MM.1S (cell line): ENCODE results near the gene DHRS7.
"Not testable (repeated sequence)": the region's sequence is repeated elsewhere in the genome, so short reads cannot be mapped to it uniquely, and the experiment has no call there.

Experiments used
- DNase-seq: peaks from one replicate; pipeline ENCODE4 v3.0.0-alpha.2; 2015
- H2AFZ ChIP-seq: fragments of 300-600 bp; sonication (generic); 2 replicates; pipeline ENCODE4 v1.6.0; 2016; ENCODE audit warnings: antibody characterized with exemption, low read length
- H3F3A ChIP-seq: fragments of 300-600 bp; sonication (generic); 2 replicates; pipeline ENCODE4 v1.6.1; 2016; ENCODE audit warnings: mild to moderate bottlenecking, antibody characterized with exemption, low read length, moderate library complexity, mixed read lengths; ENCODE audit not compliant: insufficient read depth
- H3K27ac ChIP-seq: fragments of 300-600 bp; sonication (generic); 2 replicates; pipeline ENCODE4 v1.5.1; 2016; ENCODE audit warnings: mild to moderate bottlenecking, low read length
- H3K27me3 ChIP-seq: fragments of 300-600 bp; sonication (generic); replicated peaks from 2 replicates; pipeline ENCODE4 v1.6.0; 2016; ENCODE audit warnings: low read length; ENCODE audit not compliant: insufficient read depth
- H3K36me3 ChIP-seq: fragments of 300-600 bp; sonication (generic); replicated peaks from 2 replicates; pipeline ENCODE4 v1.6.1; 2016; ENCODE audit warnings: mild to moderate bottlenecking, low read length, mixed read lengths; ENCODE audit not compliant: insufficient read depth
- H3K4me1 ChIP-seq: fragments of 300-600 bp; sonication (generic); 2 replicates; pipeline ENCODE4 v1.6.1; 2016; ENCODE audit warnings: low read length, mixed read lengths
- H3K4me2 ChIP-seq: fragments of 300-600 bp; sonication (generic); 2 replicates; pipeline ENCODE4 v1.6.0; 2016; ENCODE audit warnings: low read depth, low read length
- H3K4me3 ChIP-seq: fragments of 300-600 bp; sonication (generic); 2 replicates; pipeline ENCODE4 v1.5.1; 2016; ENCODE audit warnings: low read length, mixed read lengths
- H3K79me2 ChIP-seq: fragments of 300-600 bp; sonication (generic); 2 replicates; pipeline ENCODE4 v1.6.1; 2016; ENCODE audit warnings: mixed run types, low read length, mixed read lengths
- H3K9ac ChIP-seq: fragments of 300-600 bp; sonication (generic); 2 replicates; pipeline ENCODE4 v1.6.1; 2016; ENCODE audit warnings: low read length, mixed read lengths
- H3K9me2 ChIP-seq: fragments of 300-600 bp; sonication (generic); replicated peaks from 2 replicates; pipeline ENCODE4 v1.6.1; 2016; ENCODE audit warnings: mild to moderate bottlenecking, low read length, mixed read lengths; ENCODE audit not compliant: insufficient read depth
- H3K9me3 ChIP-seq: fragments of 300-600 bp; sonication (generic); replicated peaks from 2 replicates; pipeline ENCODE4 v1.6.1; 2016; ENCODE audit warnings: mild to moderate bottlenecking, low read length, mixed read lengths; ENCODE audit not compliant: insufficient read depth
- H4K20me1 ChIP-seq: fragments of 300-600 bp; sonication (generic); 2 replicates; pipeline ENCODE4 v1.6.1; 2016; ENCODE audit warnings: mild to moderate bottlenecking, low read length, moderate library complexity, mixed read lengths; ENCODE audit not compliant: insufficient read depth
- CTCF ChIP-seq: fragments of 300-600 bp; sonication (generic); IDR thresholded peaks from 2 replicates; pipeline ENCODE4 v1.5.1; 2016; ENCODE audit warnings: antibody characterized with exemption, low read length, mixed read lengths
- EZH2 ChIP-seq: fragments of 300-600 bp; sonication (generic); optimal IDR thresholded peaks from 2 replicates; pipeline ENCODE3; 2017; ENCODE audit warnings: low read depth, mild to moderate bottlenecking, antibody characterized with exemption, low read length, mixed read lengths
- EZH2phosphoT487 ChIP-seq: fragments of 300-600 bp; sonication (generic); IDR thresholded peaks from 2 replicates; pipeline ENCODE4 v1.6.1; 2018; ENCODE audit warnings: antibody characterized with exemption, low read length

The DHRS7 gene

GRCh38 chr14:60106339-60106738, 58.9 kb downstream of the DHRS7 start:
- H3K9me3 ChIP-seq: no peaks in the 10 kb centered on the region

GRCh38 chr14:60102389-60102788, 62.8 kb downstream of the DHRS7 start:
- Histone ChIP-seq H3K36me3 (no peaks in the 10 kb centered on the region), H3K9me2 (no peaks in the 10 kb centered on the region), H2AFZ (no peak overlapping the region), H3K4me3 (no peak overlapping the region), H3F3A (no peaks in the 10 kb centered on the region), H3K4me2 (no peak overlapping the region), H3K4me1 (no peaks in the 10 kb centered on the region), H4K20me1 (no peaks in the 10 kb centered on the region), H3K9me3 (no peaks in the 10 kb centered on the region), H3K27ac (no peak overlapping the region), H3K27me3 (no peaks in the 10 kb centered on the region), H3K79me2 (no peaks in the 10 kb centered on the region), H3K9ac (no peak overlapping the region)
- TF ChIP-seq EZH2: no peak
- TF ChIP-seq EZH2phosphoT487: no peak
- TF ChIP-seq CTCF: no peak
- no peak for DNase-seq

More at GRCh38 chr14:60106339-60106738, 58.9 kb downstream of the DHRS7 start:
- Histone ChIP-seq H3K36me3 (no peaks in the 10 kb centered on the region), H3K79me2 (no peaks in the 10 kb centered on the region), H3K9me2 (no peaks in the 10 kb centered on the region), H3K4me1 (no peaks in the 10 kb centered on the region), H3K4me2 (no peak overlapping the region), H2AFZ (no peak overlapping the region), H3F3A (no peaks in the 10 kb centered on the region), H3K4me3 (no peak overlapping the region), H3K27me3 (no peaks in the 10 kb centered on the region), H4K20me1 (no peaks in the 10 kb centered on the region), H3K9ac (no peak overlapping the region), H3K27ac (no peak overlapping the region)
- TF ChIP-seq EZH2phosphoT487 (no peak), CTCF (no peak), EZH2 (no peak)
- no peak for DNase-seq

GRCh38 chr14:60101786-60102185, 63.4 kb downstream of the DHRS7 start:
- Histone ChIP-seq H3F3A (no peaks in the 10 kb centered on the region), H3K9me3 (no peaks in the 10 kb centered on the region), H3K4me3 (no peak overlapping the region), H3K9me2 (no peaks in the 10 kb centered on the region), H3K9ac (no peak overlapping the region), H2AFZ (no peak overlapping the region), H3K27me3 (no peaks in the 10 kb centered on the region), H3K4me2 (no peak overlapping the region), H3K79me2 (no peaks in the 10 kb centered on the region; the same call in 1 of the 2 replicates), H3K36me3 (no peaks in the 10 kb centered on the region), H3K4me1 (no peaks in the 10 kb centered on the region), H3K27ac (no peak overlapping the region), H4K20me1 (no peaks in the 10 kb centered on the region)
- TF ChIP-seq CTCF (no peak), EZH2 (no peak), EZH2phosphoT487 (no peak)
- no peak for DNase-seq

- not testable (repeated sequence) for H3K9me3 ChIP-seq, H3K27me3 ChIP-seq
Measured at GRCh38 chr14:60099855-60100254, 65.3 kb downstream of the DHRS7 start.

More at GRCh38 chr14:60099855-60100254, 65.3 kb downstream of the DHRS7 start:
- H3K36me3 ChIP-seq, H2AFZ ChIP-seq, H3K9ac ChIP-seq, H4K20me1 ChIP-seq, H3K4me3 ChIP-seq, H3K27ac ChIP-seq, H3K9me2 ChIP-seq, H3K4me2 ChIP-seq, H3K4me1 ChIP-seq, H3F3A ChIP-seq, DNase-seq: not testable (repeated sequence)
- H3K79me2 ChIP-seq: peaks cover 19% of the 10 kb centered on the region
